Central memory CD4-positive, alpha-beta T cell (primary cell): Measurements from ENCODE around the gene ZWILCH.
"Not testable (repeated sequence)": the region's sequence is repeated elsewhere in the genome, so short reads cannot be mapped to it uniquely, and the experiment has no call there.

Source experiments
- DNase-seq: peaks from one replicate; pipeline ENCODE4 v3.0.0; 2022

ZWILCH gene

GRCh38 chr15:66586155-66586976 lies 81.2 kb downstream of the ZWILCH start:
- DNase-seq = no peak

GRCh38 chr15:66587020-66587419 lies 81.9 kb downstream of the ZWILCH start:
- DNase-seq = no peak

GRCh38 chr15:66587749-66588148 lies 82.6 kb downstream of the ZWILCH start:
- DNase-seq = no peak

GRCh38 chr15:66588537-66588936 lies 83.4 kb downstream of the ZWILCH start:
- no peak for DNase-seq

- no peak for DNase-seq
Measured at GRCh38 chr15:66588971-66589370, 83.8 kb downstream of the ZWILCH start.

GRCh38 chr15:66589429-66589828 lies 84.3 kb downstream of the ZWILCH start:
- not testable (repeated sequence) for DNase-seq

GRCh38 chr15:66590435-66590834 lies 85.3 kb downstream of the ZWILCH start:
- no peak for DNase-seq

- DNase-seq = no peak
Measured at GRCh38 chr15:66591322-66591862, 86.3 kb downstream of the ZWILCH start.

- DNase-seq = no peak
Measured at GRCh38 chr15:66592505-66593218, 87.5 kb downstream of the ZWILCH start.

- DNase-seq = no peak
Measured at GRCh38 chr15:66593219-66593780, 88.2 kb downstream of the ZWILCH start.

- no peak for DNase-seq
Measured at GRCh38 chr15:66594344-66594743, 89.2 kb downstream of the ZWILCH start.

- DNase-seq = no peak
Measured at GRCh38 chr15:66594836-66595235, 89.7 kb downstream of the ZWILCH start.

GRCh38 chr15:66595332-66595731 lies 90.2 kb downstream of the ZWILCH start:
- no peak for DNase-seq

- DNase-seq = no peak
Measured at GRCh38 chr15:66595931-66596545, 90.9 kb downstream of the ZWILCH start.

- DNase-seq = no peak
Measured at GRCh38 chr15:66598095-66598815, 93.1 kb downstream of the ZWILCH start.
